ENCODE results near the gene RABEP2.
"Not testable (repeated sequence)": the region's sequence is repeated elsewhere in the genome, so short reads cannot be mapped to it uniquely, and the experiment has no call there.

Gene RABEP2

GRCh38 chr16:28931801-28932225 lies 6.8 kb upstream of the RABEP2 start, which contains the start of gene CD19:
CD19 (plus strand) TSS chr16:28931971; CDS start chr16:28932001, 30 bp downstream.
- no peak for DNase-seq

- no peak for DNase-seq
Measured at GRCh38 chr16:28930652-28931051, 5.6 kb upstream of the RABEP2 start.

GRCh38 chr16:28930203-28930602 lies 5.2 kb upstream of the RABEP2 start:
- no peak for DNase-seq

GRCh38 chr16:28927815-28928214 lies 2.8 kb upstream of the RABEP2 start:
- DNase-seq, result no peak

GRCh38 chr16:28926284-28926683 lies 1.2 kb upstream of the RABEP2 start:
- not testable (repeated sequence) for DNase-seq

- DNase-seq, result peak; percentile 80 to 82
Measured at GRCh38 chr16:28925386-28926228, 569 bp upstream of the RABEP2 start.

GRCh38 chr16:28924399-28924761 lies 658 bp downstream of the RABEP2 start:
- DNase-seq, result no peak

GRCh38 chr16:28923652-28924398 lies 1.2 kb downstream of the RABEP2 start:
- DNase-seq, result no peak

- DNase-seq, result no peak
Measured at GRCh38 chr16:28923231-28923587, 1.8 kb downstream of the RABEP2 start.

- no peak for DNase-seq
Measured at GRCh38 chr16:28918698-28919097, 6.3 kb downstream of the RABEP2 start.

- no peak for DNase-seq
Measured at GRCh38 chr16:28917095-28917494, 7.9 kb downstream of the RABEP2 start.

- DNase-seq, result no peak
Measured at GRCh38 chr16:28915181-28915580, 9.9 kb downstream of the RABEP2 start.

GRCh38 chr16:28913946-28914724 lies 10.9 kb downstream of the RABEP2 start:
- no peak for DNase-seq

GRCh38 chr16:28912558-28912957 lies 12.5 kb downstream of the RABEP2 start:
- no peak for DNase-seq

- DNase-seq, result no peak
Measured at GRCh38 chr16:28910086-28911031, 14.7 kb downstream of the RABEP2 start.

- no peak for DNase-seq
Measured at GRCh38 chr16:28905800-28906372, 19.2 kb downstream of the RABEP2 start.

- DNase-seq, result no peak
Measured at GRCh38 chr16:28905229-28905754, 19.7 kb downstream of the RABEP2 start.

GRCh38 chr16:28904828-28905227 lies 20.2 kb downstream of the RABEP2 start:
- DNase-seq, result no peak

- DNase-seq, result no peak
Measured at GRCh38 chr16:28904363-28904762, 20.7 kb downstream of the RABEP2 start.

- no peak for DNase-seq
Measured at GRCh38 chr16:28903344-28904042, 21.5 kb downstream of the RABEP2 start.

- no peak for DNase-seq
Measured at GRCh38 chr16:28902909-28903308, 22.1 kb downstream of the RABEP2 start.
